Astrocyte of the cerebellum (primary cell): Measurements from ENCODE around the gene NTSR2.

Experiments
- DNase-seq: peaks from one replicate; pipeline ENCODE4 v3.0.0-alpha.2; 2011; ENCODE audit warnings: low read depth
- H3K4me3 ChIP-seq: 2 replicates; pipeline ENCODE4 v1.5.1; 2011; ENCODE audit warnings: mild to moderate bottlenecking, low read depth, low read length, moderate library complexity
- CTCF ChIP-seq: IDR thresholded peaks from 2 replicates; pipeline ENCODE4 v1.5.1; 2012; ENCODE audit warnings: low read length, low read depth, moderate library complexity, mild to moderate bottlenecking; ENCODE audit errors: missing control alignments
- in situ Hi-C: cut with HindIII; loops from 2 replicates; pipeline ENCODE4 v1.10.0; 2017; ENCODE audit warnings: low sequenced_read_pairs

Gene NTSR2

GRCh38 chr2:11629851-11630250 is 40.1 kb downstream of the NTSR2 start:
- no peak for TF ChIP-seq CTCF
- no peak for DNase-seq
- H3K4me3 ChIP-seq = no peak overlapping the region
- in situ Hi-C loops = no loop called here

- no peak for DNase-seq
- no peak for TF ChIP-seq CTCF
- in situ Hi-C loops = no loop called here
- H3K4me3 ChIP-seq = no peak overlapping the region
Observed at GRCh38 chr2:11629215-11629614, 40.8 kb downstream of the NTSR2 start.

GRCh38 chr2:11628675-11629074 is 41.3 kb downstream of the NTSR2 start:
- no peak overlapping the region for H3K4me3 ChIP-seq
- in situ Hi-C loops = no loop called here
- no peak for DNase-seq
- no peak for TF ChIP-seq CTCF

- TF ChIP-seq CTCF = no peak
- no peak overlapping the region for H3K4me3 ChIP-seq
- DNase-seq = no peak
- in situ Hi-C loops = no loop called here
Observed at GRCh38 chr2:11625671-11626070, 44.3 kb downstream of the NTSR2 start.

- in situ Hi-C loops = no loop called here
- DNase-seq = no peak
- no peak overlapping the region for H3K4me3 ChIP-seq
- no peak for TF ChIP-seq CTCF
Observed at GRCh38 chr2:11624893-11625292, 45.1 kb downstream of the NTSR2 start.

- in situ Hi-C loops = no loop called here
- no peak overlapping the region for H3K4me3 ChIP-seq
- TF ChIP-seq CTCF = no peak
- no peak for DNase-seq
Observed at GRCh38 chr2:11622611-11623010, 47.4 kb downstream of the NTSR2 start.

- TF ChIP-seq CTCF = no peak
- no peak for DNase-seq
- H3K4me3 ChIP-seq = no peak overlapping the region
- in situ Hi-C loops = no loop called here
Observed at GRCh38 chr2:11621410-11621809, 48.6 kb downstream of the NTSR2 start.
